SK-N-SH (cell line): ENCODE data around the gene KRT78. TPM values are rescaled to one million over a fixed set of nuclear protein-coding genes. Genes with fewer than 3 reads are reported as not detected.

Experiments
- CTCF ChIA-PET: fragments of 300-600, 350-600 bp; formaldehyde crosslinking; extraction: SDS; loops from one replicate; lab custom pipeline; 2021; lab: Yijun Ruan, JAX
- POLR2A ChIA-PET: fragments of 350-600 bp; sonication (Branson Sonifier 250); formaldehyde crosslinking; extraction: SDS; loops from one replicate; lab custom pipeline; 2020; ENCODE audit warnings: antibody characterized with exemption, inconsistent platforms; lab: Yijun Ruan, JAX
- DNase-seq: peaks from one replicate; pipeline ENCODE4 v3.0.0; 2012
- H2AFZ ChIP-seq: fragments of 200-600 bp; sonication (generic); 2 replicates; pipeline ENCODE4 v1.8.1; 2016; ENCODE audit warnings: antibody characterized with exemption, mild to moderate bottlenecking, low read depth
- H3F3A ChIP-seq: fragments of 200-600 bp; sonication (generic); replicated peaks from 2 replicates; pipeline ENCODE3; 2016; ENCODE audit warnings: antibody characterized with exemption, mild to moderate bottlenecking; ENCODE audit not compliant: insufficient read depth
- H3K27ac ChIP-seq, 2 experiments: fragments of 200-500 bp in 1 of 2; fragments of 200-600 bp in 1 of 2; sonication (Bioruptor generic) in 1 of 2; sonication (generic), shearing (Covaris generic) in 1 of 2; 2 replicates each; pipeline versions ENCODE4 v1.5.1 to v1.6.1; 2014 to 2016; ENCODE audit warnings: low read depth in 2 of 2, inconsistent platforms in 1 of 2, low read length in 1 of 2, mild to moderate bottlenecking in 1 of 2, mixed read lengths in 1 of 2
- H3K27me3 ChIP-seq: fragments of 200-600 bp; sonication (generic), shearing (Covaris generic); 2 replicates; pipeline ENCODE4 v1.6.1; 2016; ENCODE audit warnings: mixed run types; ENCODE audit not compliant: insufficient read depth
- H3K36me3 ChIP-seq, 2 experiments: fragments of 200-500 bp in 1 of 2; fragments of 200-600 bp in 1 of 2; sonication (Bioruptor generic) in 1 of 2; sonication (generic) in 1 of 2; replicated peaks in 1 of 2; 2 replicates each; pipeline versions ENCODE3 to v1.5.1; 2014 to 2016; ENCODE audit warnings: low read length in 1 of 2, mild to moderate bottlenecking in 1 of 2; ENCODE audit not compliant: insufficient read depth in 2 of 2, control insufficient read depth in 1 of 2
- H3K4me1 ChIP-seq, 2 experiments: fragments of 200-500 bp in 1 of 2; fragments of 200-600 bp in 1 of 2; sonication (Bioruptor generic) in 1 of 2; sonication (generic), shearing (Covaris generic) in 1 of 2; 2 replicates each; pipeline versions ENCODE4 v1.5.1 to v1.6.1; 2014 to 2016; ENCODE audit warnings: low read depth in 1 of 2, low read length in 1 of 2, mixed run types in 1 of 2; ENCODE audit not compliant: insufficient read depth in 2 of 2, control insufficient read depth in 1 of 2
- H3K4me2 ChIP-seq: fragments of 200-600 bp; sonication (generic), shearing (Covaris generic); 2 replicates; pipeline ENCODE4 v1.6.1; 2017; ENCODE audit warnings: mixed run types
- H3K4me3 ChIP-seq, 2 experiments: fragments of 200-500 bp in 1 of 2; fragments of 200-600 bp in 1 of 2; sonication (Bioruptor generic) in 1 of 2; sonication (generic), shearing (Covaris generic) in 1 of 2; 2 replicates each; pipeline versions ENCODE4 v1.5.1 to v1.8.1; 2014 to 2016; ENCODE audit warnings: low read depth in 2 of 2, inconsistent platforms in 1 of 2, low read length in 1 of 2, mild to moderate bottlenecking in 1 of 2, mixed read lengths in 1 of 2, moderate library complexity in 1 of 2
- H3K79me2 ChIP-seq: fragments of 200-600 bp; sonication (generic); 2 replicates; pipeline ENCODE4 v1.8.1; 2017; ENCODE audit warnings: mild to moderate bottlenecking; ENCODE audit not compliant: insufficient read depth
- H3K9ac ChIP-seq: fragments of 200-600 bp; sonication (generic); 2 replicates; pipeline ENCODE4 v1.6.1; 2017; ENCODE audit warnings: mixed run types
- H3K9me2 ChIP-seq: fragments of 200-600 bp; sonication (generic); 2 replicates; pipeline ENCODE4 v1.6.1; 2017; ENCODE audit warnings: mixed run types
- H3K9me3 ChIP-seq: fragments of 200-600 bp; sonication (generic); 2 replicates; pipeline ENCODE4 v1.6.1; 2017; ENCODE audit warnings: mixed run types, mild to moderate bottlenecking, moderate library complexity
- H4K20me1 ChIP-seq: fragments of 200-600 bp; sonication (generic); 2 replicates; pipeline ENCODE4 v1.6.1; 2017; ENCODE audit warnings: mild to moderate bottlenecking, mixed run types; ENCODE audit not compliant: insufficient read depth
- FOSL2 ChIP-seq: IDR thresholded peaks from 2 replicates; pipeline ENCODE4 v1.4.0; 2012; ENCODE audit warnings: low read depth, mild to moderate bottlenecking, moderate library complexity, borderline replicate concordance
- GABPA ChIP-seq: IDR thresholded peaks from 2 replicates; pipeline ENCODE4 v1.4.0; 2012; ENCODE audit warnings: low read depth, mild to moderate bottlenecking
- GATA2 ChIP-seq: sonication (generic); formaldehyde crosslinking; IDR thresholded peaks from 2 replicates; pipeline ENCODE4 v1.5.0; 2020; ENCODE audit warnings: mild to moderate bottlenecking, missing genetic modification reagents
- POLR2AphosphoS5 ChIP-seq: IDR thresholded peaks from 2 replicates; pipeline ENCODE4 v1.6.1; 2012; ENCODE audit warnings: low read depth, low read length
- RXRA ChIP-seq: IDR thresholded peaks from 2 replicates; pipeline ENCODE4 v1.4.0; 2012; ENCODE audit warnings: low read depth, mild to moderate bottlenecking, borderline replicate concordance
- SMC3 ChIP-seq: IDR thresholded peaks from 2 replicates; pipeline ENCODE4 v1.6.1; 2012; ENCODE audit warnings: low read depth, low read length, improper control_type of control experiment
- YY1 ChIP-seq: IDR thresholded peaks from 2 replicates; pipeline ENCODE4 v1.4.0; 2012; ENCODE audit warnings: low read depth, mild to moderate bottlenecking
- ZBTB33 ChIP-seq: IDR thresholded peaks from 2 replicates; pipeline ENCODE4 v1.4.0; 2012; ENCODE audit warnings: low read depth, borderline replicate concordance
- WGBS: methylation state at CpG from one replicate; pipeline ENCODE4 v1.1.6; 2017; ENCODE audit warnings: low lambda C conversion rate; 5-methylcytosine and 5-hydroxymethylcytosine counted together
- polyA plus RNA-seq, 3 experiments: library from polyadenylated mRNA; depleted of rRNA; stranded (reverse); fragments of >200 nt; gene quantifications; 2 replicates each; pipeline ENCODE4 v1.2.3, GENCODE V29; 2012
- TF ChIP-seq, protein P1 (sequence below): IDR thresholded peaks from 2 replicates; pipeline ENCODE4 v1.4.0; 2012; ENCODE audit warnings: low read depth, borderline replicate concordance
- TF ChIP-seq, protein P2 (sequence below): IDR thresholded peaks from 2 replicates; pipeline ENCODE4 v1.6.1; 2012; ENCODE audit warnings: mild to moderate bottlenecking, low read depth, low read length, moderate library complexity

Gene KRT78
- polyA plus RNA-seq, 1 of the 3 experiments (the other 2 are of a cell fraction), result not detected

DNA sequence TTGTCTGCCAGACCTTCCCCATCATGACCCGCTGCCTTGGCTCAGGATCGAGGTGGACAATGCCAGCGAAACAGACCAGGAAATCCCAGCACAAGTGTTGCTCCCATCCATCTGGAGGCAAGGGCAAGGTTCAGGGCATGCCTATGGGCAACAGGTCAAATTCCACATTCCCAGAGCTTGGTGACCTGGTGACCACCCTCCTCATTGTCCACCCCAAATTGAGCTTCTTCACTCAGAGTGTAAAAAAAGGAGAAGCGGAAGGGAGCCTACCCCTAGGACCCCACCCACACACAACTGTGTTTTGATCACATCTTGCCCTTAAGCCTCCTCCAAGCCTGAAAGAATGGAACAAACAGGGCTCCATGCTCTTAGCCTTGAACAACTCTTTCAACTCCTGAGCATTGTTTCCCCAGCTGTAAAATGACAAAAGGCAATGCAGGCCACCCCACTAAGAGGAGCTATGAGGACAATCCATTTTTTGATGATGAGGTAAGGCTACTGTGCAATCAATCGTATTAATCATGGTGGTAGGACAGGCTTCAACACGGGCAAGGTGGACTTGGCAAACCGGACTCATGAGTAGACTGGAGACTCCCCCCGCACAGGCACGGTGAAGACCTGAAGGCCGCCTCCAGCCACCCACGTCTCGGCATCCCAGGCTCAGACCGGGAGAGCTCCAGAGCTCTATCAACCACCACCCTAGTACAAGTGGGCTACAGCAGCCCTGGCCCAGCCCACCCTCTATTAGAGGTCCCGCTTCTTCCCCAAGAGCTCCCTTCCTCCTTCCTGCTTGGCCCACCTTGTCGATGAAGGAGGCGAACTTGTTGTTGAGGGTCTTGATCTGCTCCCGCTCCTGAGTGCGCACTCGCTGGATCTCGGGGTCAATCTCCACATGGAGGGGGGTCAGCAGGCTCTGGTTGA, 15.5 kb downstream of the KRT78 start:
- Histone ChIP-seq H3K27me3 (peaks cover 24% of the 10 kb centered on the region; the same call in 1 of the 2 replicates), H3K27ac (no peak overlapping the region), H3K4me1 (peaks cover 0 to 9% of the 10 kb centered on the region in 2 experiments; a peak in 1 of 4 replicates), H3K4me3 (no peak overlapping the region), H3K4me2 (no peak overlapping the region), H3K9me3 (no peaks in the 10 kb centered on the region), H2AFZ (no peak overlapping the region), H3K9ac (no peak overlapping the region), H3K36me3 (no peaks in the 10 kb centered on the region), H3K9me2 (no peaks in the 10 kb centered on the region), H4K20me1 (no peaks in the 10 kb centered on the region), H3K79me2 (no peaks in the 10 kb centered on the region), H3F3A (no peaks in the 10 kb centered on the region)
- POLR2A ChIA-PET, result no interaction called here
- no peak for DNase-seq
- 64% methylated on average over 17 of the region's 20 CpGs for WGBS
- CTCF ChIA-PET, result interaction anchor here (0.9 to 1.0 kb wide), 3 partner anchors 32 to 461 kb away, joined by 3 to 5 read pairs (median 3); no protein-coding TSS in a partner anchor
- TF ChIP-seq ZBTB33 (no peak), GATA2 (CRISPR knock-in tag) (no peak), GABPA (no peak), SMC3 (no peak)
- TF ChIP-seq, protein P1, sequence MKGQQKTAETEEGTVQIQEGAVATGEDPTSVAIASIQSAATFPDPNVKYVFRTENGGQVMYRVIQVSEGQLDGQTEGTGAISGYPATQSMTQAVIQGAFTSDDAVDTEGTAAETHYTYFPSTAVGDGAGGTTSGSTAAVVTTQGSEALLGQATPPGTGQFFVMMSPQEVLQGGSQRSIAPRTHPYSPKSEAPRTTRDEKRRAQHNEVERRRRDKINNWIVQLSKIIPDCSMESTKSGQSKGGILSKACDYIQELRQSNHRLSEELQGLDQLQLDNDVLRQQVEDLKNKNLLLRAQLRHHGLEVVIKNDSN, result no peak

GRCh38 chr12:52832451-52832850, 16.3 kb downstream of the KRT78 start:
- Histone ChIP-seq H3K4me2 (no peak overlapping the region), H3K27ac (no peak overlapping the region), H2AFZ (no peak overlapping the region), H3K27me3 (peaks cover 24% of the 10 kb centered on the region; the same call in 1 of the 2 replicates), H3K9me3 (no peaks in the 10 kb centered on the region), H3K9me2 (no peaks in the 10 kb centered on the region), H3F3A (no peaks in the 10 kb centered on the region), H3K79me2 (no peaks in the 10 kb centered on the region), H4K20me1 (no peaks in the 10 kb centered on the region), H3K4me1 (peaks cover 0 to 9% of the 10 kb centered on the region in 2 experiments; a peak in 1 of 4 replicates), H3K9ac (no peak overlapping the region), H3K4me3 (no peak overlapping the region), H3K36me3 (no peaks in the 10 kb centered on the region)
- no peak for DNase-seq
- 16% methylated on average over 3 of the region's 3 CpGs for WGBS
- POLR2A ChIA-PET, result no interaction called here
- CTCF ChIA-PET, result no interaction called here
- no peak for TF ChIP-seq YY1
- TF ChIP-seq, protein P2, sequence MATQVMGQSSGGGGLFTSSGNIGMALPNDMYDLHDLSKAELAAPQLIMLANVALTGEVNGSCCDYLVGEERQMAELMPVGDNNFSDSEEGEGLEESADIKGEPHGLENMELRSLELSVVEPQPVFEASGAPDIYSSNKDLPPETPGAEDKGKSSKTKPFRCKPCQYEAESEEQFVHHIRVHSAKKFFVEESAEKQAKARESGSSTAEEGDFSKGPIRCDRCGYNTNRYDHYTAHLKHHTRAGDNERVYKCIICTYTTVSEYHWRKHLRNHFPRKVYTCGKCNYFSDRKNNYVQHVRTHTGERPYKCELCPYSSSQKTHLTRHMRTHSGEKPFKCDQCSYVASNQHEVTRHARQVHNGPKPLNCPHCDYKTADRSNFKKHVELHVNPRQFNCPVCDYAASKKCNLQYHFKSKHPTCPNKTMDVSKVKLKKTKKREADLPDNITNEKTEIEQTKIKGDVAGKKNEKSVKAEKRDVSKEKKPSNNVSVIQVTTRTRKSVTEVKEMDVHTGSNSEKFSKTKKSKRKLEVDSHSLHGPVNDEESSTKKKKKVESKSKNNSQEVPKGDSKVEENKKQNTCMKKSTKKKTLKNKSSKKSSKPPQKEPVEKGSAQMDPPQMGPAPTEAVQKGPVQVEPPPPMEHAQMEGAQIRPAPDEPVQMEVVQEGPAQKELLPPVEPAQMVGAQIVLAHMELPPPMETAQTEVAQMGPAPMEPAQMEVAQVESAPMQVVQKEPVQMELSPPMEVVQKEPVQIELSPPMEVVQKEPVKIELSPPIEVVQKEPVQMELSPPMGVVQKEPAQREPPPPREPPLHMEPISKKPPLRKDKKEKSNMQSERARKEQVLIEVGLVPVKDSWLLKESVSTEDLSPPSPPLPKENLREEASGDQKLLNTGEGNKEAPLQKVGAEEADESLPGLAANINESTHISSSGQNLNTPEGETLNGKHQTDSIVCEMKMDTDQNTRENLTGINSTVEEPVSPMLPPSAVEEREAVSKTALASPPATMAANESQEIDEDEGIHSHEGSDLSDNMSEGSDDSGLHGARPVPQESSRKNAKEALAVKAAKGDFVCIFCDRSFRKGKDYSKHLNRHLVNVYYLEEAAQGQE, result no peak
- no peak for TF ChIP-seq POLR2AphosphoS5
- TF ChIP-seq GABPA, result no peak
- no peak for TF ChIP-seq RXRA
- TF ChIP-seq FOSL2, result no peak
